GM19025 (cell line): ENCODE results near the gene NELL1.

Source experiments
- ATAC-seq: cut with Tn5 transposase; IDR thresholded peaks from one replicate; pipeline ENCODE4 v1.9.1; 2021; ENCODE audit warnings: mild to moderate bottlenecking, low read depth, moderate library complexity; ENCODE audit not compliant: unreplicated experiment

The NELL1 gene

DNA sequence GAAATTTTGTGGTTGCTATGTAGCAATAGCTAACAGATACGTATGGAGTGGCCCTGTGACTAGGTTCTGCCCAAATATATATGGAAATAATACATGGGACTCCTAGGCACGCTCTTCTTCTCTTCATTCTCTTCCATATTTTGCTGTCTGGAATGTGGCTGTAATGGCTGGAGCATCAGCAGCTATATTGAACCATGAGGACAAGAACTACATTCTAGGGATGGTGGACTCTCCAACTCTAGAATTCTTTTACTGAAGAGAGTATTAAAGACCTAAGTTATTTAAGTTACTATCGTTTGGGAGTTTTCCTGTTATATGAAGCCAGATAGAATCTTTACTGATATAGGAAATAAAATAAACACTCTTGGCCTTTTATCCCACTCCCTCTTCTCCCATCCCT, 7.5 kb upstream of the NELL1 start:
- no peak for ATAC-seq

DNA sequence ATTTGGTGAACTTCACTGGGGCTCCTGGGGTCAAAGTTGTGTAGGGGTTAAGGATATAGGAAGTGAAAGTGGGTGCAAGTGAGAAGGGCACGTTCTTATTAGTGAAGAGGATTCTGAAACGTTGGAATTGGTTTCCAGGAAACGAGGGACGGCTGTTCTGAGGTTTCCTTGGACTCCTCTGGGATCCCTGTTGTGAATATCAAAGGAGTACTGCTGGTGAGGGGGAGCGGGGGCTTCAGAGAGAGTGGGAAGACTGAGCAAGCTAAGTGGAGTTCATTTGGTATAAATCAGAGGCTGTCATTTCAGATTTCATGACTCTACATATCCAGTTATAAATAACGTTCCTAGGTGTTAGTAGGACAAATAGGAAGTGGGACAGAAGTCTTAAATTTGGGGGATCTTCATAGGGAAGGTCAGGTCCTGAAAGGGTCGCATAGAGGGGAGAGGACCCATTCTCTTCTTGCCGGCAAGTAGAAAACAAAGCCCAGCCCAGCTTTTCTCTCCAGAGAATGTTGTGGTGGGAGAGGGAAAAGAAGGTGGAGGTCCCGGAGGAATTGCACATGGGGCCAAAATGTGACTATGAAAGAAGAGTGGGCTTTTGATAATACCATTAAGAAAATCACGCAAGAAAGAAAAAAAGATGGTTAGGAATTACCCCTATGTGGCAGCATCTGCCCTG, 1.1 kb upstream of the NELL1 start:
- no peak for ATAC-seq

DNA sequence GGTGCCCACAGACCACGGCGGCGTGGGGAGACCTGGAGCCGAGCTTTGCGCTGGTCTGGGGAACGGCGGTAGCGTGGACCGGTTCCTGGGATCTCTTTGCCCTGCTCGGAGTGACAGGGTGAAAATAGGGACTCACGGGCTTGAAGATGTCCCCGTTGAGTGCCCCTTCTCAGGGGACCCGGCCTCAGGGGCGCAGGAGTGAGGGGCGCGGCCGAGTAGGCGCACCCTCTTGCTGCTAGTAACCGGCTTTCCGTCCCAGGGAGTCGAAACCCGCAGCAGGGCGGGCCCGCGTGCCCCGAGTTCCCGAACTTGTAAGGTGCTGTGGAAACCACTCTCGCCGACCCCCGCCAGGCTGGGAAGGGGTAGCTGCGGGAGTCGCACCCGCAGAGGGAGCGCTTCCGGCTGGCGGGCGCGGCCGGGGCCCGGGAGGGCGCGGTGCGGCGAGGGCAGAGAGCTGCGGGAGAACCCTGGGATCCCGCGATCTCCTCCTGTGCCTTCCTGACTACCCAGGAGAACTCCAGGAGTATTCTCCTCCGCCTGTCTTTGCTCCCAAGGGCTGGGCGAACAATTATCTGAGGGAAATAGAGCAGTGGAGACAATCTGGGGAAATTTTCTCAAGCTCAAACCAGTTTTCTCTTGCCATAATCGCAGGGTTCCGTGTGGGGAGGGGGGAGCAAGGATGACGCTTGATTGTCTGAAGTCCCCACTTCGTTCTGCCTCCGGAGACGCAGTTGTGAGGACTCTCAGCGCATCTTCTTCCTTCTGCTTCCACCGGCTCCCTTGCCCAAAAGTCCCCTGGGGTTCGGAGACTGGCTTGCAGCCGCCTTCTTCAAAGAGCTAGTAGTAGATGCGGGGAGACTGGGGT, 666 bp downstream of the NELL1 start:
- no peak for ATAC-seq

DNA sequence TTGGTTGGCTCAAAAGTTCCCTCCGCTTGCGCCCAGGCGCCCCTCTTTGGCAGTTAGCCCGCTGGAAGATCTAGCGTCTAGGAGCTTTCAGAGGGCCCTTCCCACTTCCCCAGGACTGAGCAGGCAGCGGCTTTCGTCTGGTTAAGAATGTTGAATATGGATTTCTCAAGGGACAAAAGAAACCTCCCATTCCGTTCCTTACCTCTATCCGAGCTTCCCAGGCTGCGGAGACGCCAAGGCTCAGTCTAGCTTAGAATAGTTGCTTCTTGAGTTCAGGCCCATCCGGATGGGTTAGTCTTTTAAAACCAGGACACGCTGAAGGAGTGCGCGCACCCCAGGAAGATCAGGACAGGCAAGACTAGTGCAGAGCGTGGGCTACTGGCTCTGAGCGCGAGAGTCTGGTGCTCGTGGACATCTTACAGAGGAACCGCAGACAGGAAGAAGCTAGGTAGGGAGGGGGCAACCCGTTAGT, 1.6 kb downstream of the NELL1 start:
- no peak for ATAC-seq

DNA sequence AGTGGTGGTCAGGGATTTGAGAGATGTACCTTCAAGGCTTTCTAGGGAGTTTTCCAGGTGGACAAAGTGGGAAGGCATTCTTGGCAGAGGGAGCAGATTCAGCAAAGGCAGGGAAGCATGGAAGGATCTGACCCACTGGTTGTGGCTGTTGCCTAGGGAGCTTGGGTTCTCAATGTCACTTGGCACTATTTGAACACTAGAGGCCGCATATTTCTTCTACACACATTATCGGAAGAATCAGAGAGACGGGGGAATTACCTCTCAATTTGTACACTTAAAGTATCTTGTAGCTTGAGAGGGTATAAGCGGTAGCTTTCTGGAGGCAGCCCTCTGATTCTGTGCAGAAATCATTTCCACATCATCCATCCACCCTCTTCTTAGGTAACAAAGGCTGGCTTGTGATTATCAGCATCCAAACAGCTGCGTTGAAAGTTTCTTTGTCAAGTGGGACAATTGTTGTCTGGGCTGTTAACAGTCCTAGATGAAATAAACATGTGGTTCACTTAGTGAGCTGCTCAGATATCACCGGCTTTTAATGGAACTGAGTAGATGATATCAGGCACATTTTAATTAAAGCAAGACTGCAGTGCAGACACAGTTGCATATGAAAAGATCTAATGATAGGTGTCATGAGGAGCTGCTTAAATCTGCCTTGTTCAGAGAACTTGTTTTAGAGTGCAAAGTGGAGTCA, 2.6 kb downstream of the NELL1 start:
- no peak for ATAC-seq

DNA sequence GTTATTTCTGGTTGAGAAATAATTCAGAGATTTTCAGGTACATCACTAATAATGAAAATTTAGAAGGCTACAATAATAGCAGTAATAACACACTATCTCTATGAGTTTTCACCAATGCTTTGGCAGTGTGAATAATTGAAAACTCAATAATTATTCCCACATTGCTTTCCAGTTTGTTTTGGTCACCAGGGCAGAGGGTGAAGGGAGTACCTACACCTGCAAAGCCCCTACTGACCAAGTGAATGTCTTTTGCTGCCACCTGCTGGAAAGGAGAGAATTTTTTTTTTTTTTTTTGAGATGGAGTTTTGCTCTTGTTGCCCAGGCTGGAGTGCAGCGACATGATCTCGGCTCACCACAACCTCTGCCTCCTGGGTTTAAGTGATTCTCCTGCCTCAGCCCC, 3.2 kb downstream of the NELL1 start:
- no peak for ATAC-seq

DNA sequence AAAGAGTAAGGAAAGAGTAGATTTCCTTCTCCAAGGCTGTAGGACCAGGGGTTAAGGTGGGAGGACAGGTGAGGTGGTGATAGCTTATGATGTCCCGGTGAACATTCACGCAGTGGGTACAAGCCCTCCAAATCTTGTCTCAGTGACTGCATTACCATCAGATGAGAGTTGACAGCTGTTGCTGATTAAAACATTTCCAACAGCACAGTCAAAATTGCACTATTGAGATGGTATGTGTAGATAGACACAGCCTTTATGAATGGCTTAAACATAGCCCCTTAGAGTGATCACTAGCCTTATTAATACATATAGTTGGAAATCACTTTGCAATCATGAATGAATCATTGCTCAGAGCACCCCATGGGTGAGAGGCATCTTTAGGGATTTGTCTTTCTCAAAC, 7.3 kb downstream of the NELL1 start:
- ATAC-seq: no peak

DNA sequence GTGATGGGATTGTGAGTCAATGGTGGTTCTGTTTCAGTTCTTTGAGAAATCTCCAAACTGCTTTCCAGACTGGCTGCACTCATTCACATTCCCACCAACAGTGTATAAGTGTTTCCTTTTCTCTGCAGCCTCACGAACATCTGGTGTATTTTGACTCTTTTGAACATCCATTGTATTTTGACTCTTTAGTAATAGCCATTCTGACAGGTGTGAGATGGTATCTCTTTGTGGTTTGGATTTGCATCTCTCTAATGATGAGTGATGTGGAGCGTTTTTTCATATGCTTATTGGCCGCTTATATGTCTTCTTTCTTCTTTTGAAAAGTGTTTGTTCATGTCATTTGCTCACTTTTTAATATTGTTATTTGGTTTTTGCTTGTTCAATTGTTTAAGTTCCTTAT, 19.4 kb downstream of the NELL1 start:
- no peak for ATAC-seq

DNA sequence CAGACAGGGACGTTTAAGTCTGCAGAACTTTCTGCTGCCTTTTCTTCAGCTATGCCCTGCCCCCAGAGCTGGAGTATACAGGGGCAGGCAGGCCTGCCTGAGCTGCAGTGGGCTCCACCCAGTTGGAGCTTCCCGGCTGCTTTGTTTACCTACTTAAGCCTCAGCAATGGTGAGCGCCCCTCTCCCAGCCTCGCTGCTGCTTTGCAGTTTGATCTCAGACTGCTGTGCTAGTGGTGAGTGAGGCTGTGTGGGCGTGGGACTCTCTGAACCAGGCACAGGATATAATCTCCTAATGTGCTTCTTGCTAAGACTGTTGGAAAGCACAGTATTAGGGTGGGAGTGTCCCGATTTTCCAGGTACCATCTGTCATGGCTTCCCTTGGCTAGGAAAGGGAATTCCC, 38.5 kb downstream of the NELL1 start:
- no peak for ATAC-seq

DNA sequence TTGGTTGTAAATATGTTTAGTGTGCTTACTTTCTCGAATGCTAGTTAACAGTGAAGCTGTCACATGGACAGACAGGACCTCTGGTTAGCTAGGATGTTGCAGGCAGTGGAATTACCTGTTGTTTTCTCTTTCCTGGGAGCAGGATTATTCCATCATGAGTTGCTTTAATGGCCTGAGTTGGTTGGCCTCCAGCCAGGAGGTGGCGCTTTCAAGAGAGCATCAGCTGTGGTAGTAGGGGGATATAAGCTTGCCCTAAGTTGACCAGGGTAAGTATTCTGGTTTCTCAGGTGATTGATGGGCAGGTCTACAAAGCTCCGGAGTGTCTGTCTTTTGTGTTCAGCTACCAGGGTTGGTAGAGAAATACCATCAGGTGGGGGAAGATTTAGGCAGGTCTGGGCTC, 43.5 kb downstream of the NELL1 start:
- ATAC-seq: no peak

DNA sequence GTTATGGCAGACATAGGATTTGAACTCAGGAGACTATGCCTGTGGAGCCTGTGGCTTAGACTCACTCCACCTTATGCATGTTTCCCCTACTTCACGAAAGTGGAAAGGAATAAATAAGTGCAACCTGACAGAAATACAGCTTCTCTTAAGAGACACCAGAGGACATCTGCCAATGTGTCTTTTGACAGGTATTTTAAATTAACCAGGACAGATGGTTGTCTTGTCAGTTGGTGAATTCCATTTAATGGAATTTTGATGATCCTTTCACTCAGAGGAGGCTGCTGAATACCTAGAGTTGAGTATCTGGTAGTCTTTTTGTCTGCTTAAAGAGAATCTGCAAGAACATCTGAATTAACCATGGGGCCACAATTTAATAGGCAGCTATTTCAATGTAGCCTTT, 46.1 kb downstream of the NELL1 start:
- ATAC-seq: no peak

DNA sequence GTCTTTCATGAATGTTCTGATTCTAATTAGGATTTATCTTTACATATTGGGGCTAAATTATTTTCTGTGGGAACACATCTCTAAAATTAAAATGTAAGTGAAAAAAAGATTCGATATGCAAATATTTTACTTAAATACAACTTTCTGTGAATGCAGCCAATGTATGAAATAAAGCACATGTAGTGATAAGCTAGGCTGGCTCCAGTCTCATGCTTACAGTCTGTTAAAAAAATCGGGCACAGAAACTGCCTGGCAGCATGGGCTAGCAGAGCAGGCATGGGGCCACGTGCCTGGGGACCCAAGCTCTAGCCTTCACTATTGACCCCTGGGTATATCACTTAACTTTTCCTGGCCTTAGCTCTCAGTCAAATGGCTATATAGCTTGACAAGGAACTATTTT, 46.5 kb downstream of the NELL1 start:
- no peak for ATAC-seq

DNA sequence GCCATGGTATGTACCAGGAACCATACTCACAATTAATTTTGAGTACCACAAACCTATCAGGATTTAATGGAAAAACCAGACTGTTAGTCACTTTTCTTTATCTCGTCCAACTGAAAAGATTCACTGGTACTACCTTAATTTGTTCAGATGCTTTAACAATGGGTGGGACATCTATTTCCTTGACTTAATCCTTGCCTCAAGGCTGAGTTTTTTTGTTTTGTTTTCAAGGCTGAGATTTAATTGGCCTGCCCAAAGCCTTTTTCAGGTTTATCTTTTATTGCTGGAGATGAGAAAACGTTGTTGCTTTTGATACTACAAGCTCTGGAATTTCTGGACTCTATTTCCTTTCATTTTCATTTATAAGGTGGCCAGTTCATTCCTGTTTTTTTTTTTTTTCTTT, 50.4 kb downstream of the NELL1 start:
- ATAC-seq: no peak

DNA sequence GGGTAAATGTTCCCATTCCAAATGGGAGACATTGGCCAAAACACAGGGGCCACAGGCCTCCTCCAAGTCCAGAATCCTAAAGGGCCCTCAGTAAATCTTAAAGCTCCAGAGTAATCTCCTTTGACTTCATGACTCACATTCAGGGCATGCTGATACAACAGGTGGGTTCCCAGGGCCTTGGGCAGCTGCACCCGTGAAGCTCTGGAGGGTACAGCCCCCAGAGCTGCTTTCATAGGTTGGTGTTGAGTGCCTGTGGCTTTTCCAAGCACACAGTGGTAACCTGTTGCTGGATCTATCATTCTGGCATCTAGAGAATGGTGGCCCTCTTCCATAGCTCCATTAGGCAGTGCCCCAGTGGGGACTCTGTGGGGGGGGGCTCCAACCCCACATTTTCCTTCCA, 54.0 kb downstream of the NELL1 start:
- ATAC-seq: no peak

DNA sequence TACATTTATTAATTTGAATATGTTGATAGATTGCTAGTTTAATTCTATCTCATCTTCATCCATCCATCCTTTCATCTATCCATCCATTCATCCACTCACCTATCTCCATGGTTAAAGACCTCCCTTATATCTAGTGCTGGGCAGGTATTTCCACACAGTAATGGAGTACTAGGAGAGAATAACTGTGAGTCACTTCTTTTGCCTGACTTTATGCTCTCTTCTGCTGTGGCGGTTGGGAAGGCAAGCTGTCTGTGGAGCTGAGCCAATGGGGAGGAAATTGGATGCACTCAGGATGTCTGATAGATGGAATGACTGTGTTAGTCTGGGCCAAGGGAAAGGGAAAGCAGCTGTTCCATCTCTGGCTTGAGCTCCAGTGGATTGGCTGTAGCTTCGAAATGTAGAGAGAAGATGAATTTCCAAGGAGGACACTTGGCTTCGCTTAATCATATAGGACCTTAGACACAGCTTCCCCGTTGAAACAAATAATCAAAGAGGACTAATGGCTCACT, 60.3 kb downstream of the NELL1 start:
- ATAC-seq: no peak

DNA sequence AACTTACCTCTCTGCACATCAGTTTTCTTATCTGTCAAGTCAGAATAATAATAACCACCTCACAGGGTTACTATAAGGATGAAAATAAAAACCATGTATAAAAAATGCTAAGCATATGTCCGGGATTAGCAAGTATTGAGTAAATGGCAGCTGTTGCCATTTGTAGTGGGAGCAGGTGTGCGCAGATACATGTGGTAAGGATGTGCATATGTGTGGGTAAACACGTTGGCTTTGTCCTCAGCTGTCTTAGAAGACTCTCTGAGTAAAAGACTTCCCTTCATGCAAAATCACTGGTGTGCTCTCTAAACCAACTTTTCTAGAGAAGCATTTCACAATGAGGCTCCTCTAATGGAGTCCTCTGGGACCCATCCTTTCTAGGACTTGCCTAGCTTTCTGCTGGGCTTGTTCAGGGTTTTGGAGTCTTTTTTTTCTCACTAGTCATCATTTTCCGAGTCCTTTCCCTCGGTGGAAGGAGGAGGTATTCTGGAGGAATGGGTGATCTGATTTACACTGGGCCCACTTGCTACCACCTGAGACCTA, 62.4 kb downstream of the NELL1 start:
- no peak for ATAC-seq

DNA sequence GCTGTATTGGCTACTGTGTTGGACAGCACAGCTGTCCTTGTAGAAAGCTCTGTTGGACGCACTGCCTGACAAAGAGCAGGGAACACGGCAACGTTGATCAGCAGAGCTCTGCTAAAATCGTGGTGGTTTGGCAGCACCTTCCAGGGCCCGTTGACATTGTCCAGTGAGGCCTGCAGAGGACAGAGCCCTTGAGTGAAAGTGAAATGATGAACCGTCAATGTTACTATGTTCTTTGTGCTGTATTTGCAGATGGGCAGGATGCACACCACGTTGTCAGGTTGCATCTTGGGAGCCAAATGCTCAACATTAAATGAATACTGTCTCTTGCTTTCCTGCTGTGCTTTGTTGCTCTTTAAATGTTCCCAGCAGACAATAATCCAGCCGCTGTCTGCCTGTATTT, 69.7 kb downstream of the NELL1 start:
- no peak for ATAC-seq

DNA sequence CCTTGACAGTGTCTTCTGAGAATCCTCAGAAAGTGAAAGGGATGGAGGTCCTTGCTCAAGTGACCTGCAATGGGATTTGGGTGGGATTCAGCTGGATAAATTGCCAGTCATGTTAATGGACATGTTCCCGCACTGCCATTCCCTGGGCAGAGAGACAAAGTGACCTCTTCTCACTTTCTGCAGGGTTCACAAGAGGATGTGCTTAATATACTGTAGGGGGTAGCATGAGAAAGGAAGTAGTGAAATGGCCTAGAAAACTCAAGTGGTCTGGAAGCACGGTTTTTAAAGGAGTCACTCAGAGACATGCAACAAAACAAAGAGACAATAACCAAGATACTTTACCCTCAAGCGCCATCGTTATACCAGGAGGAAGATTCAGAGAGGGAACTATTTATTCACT, 70.2 kb downstream of the NELL1 start:
- no peak for ATAC-seq

DNA sequence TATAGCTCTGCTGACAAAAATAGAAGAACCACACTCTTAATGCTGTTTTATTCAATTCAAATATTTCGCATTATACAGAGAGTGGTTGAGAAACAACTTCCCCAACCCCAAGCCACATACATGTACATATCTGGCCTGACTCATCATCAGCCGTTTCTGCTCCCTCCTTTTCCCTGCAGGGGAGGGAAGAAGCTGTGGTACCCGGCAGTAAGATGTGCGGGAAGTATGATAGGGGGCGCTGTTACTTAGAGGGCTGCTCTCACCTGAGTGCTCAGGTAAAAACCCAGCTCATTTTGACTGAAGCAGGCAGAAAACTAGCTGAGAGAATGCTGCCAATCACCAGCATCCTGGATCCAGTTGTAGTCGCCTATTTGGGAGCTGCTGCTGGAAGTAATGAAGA, 85.5 kb downstream of the NELL1 start:
- no peak for ATAC-seq

DNA sequence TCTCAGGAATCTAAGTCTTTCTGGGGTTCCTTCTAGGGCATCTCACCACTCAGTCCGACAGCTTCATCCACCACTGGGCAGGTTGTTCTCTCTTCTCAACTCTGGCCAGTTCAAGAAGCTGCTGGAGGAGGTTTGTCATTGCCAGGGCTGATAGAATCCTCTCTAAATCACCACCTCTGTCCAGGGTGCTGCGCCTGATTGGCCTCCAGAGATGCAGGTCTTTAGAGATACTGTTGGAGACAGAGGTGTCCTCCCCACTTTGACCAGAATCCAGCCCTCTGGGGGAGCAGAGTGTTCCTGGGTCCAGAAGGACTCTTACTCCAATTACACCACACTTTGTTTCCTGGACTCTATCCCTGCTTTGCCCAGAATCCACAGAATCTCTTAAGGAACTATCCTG, 90.2 kb downstream of the NELL1 start:
- no peak for ATAC-seq

DNA sequence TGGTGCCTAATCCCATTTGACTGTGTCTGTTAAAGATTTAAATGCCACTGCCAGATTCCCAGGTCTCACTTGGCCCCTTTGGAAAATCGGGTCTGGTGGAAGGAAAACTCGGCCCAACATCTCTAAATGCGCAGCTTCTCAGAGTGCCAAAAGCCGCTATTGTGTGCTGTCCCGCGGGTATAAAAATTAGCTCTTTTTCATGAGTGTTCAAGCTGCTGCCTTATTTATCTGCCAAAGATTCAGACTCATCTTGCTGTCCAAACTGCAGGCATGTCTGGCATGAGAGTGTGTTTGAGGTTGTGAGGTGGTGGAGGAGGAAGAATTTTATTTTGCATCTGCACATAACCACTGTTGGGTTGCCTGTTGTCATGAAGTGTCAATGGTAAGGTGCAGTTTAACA, 91.4 kb downstream of the NELL1 start:
- no peak for ATAC-seq
